A549 treated with Hydrocortisone at 1 μM for 4 hours (cell line): ENCODE measurements around the gene SPIN1. TPM values are rescaled to one million over a fixed set of nuclear protein-coding genes. Genes with fewer than 3 reads are reported as not detected.

Source experiments
- total RNA-seq: library from RNA; stranded (reverse); fragments of 200-300 nt; extraction: Qiagen RNA extraction; gene quantifications from 5 replicates; pipeline ENCODE4 v1.2.3, GENCODE V29; 2022

The SPIN1 gene
- total RNA-seq = 32.5 to 51.6 TPM (median 38.9 TPM) in 5 replicates

DNA sequence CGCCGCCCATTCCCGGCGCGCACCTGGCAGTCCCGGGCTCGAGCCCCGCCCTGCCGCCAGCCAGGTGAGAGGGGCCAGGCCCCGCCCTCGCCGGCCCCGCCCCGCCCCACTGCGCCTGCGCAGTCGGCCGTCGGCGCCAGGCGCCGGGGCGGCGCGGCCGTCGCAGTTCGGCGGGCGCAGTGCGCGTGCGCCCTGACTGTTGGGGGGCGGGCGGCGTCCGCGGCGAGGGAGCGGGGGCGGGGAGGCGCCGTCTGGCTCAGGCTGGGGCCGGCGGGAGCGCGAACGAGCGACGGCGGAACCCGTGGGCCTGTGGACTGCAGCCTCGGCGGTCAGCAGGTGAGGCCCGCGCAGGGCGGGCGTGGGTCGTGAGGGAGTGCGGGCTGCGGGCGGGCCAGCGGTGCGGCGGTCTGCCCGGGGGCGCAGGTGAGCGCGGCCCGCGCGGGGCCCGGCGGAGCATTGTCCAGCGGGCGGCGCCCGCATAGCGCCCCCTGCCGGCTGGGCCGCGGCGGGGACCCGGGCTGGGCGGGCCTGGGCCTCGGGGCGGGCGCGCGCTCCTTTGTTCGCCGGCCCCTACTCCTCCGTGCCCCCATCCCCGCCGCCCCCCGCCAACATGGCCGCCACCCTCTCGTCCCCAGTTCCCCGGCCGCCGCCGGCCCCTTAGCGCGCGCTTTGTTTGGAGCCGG, at the start of gene SPIN1:
SPIN1 (plus strand) TSS at position 242 of the 683 bp plus-strand sequence. CDS start 38,096 bp downstream, outside the sequence.

Other genes starting within 250 kb of the SPIN1 start
- gene SPATA31C2, start 250.0 kb upstream of the SPIN1 start, total RNA-seq = not detected in 5 replicates
- gene NXNL2, start 146.7 kb downstream of the SPIN1 start, total RNA-seq = 0.44 to 1.2 TPM (median 0.74 TPM) in 5 replicates